Measurements from ENCODE around the gene OPCML.

GRCh38 chr11:132421555-132421954 lies 1110.7 kb downstream of the OPCML start:
- TF ChIP-seq CTCF (IDR thresholded peaks at IDR 0.05) = no peak
- no peak for TF ChIP-seq ZFX (IDR thresholded peaks at IDR 0.05; ENCODE audit: borderline replicate concordance)
